ENCODE data around the gene RAB36.

RAB36 gene

DNA sequence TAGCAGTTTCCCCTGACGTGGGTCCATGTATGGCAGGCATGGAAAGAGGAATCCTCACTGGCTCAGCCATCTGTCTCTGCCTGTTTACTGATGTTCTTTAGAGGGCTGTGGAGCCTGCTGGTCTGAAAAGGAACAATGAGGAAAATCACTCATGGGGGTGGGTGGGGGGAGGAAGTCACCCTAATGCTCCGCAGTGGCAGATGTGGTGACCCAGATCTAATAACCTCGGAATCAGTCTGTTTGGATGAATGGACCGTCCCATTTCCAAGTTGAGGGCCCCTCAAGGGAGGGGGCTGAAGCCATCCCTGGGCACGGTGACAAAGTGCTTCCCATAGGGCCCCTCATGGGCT lies 39.5 kb downstream of the RAB36 start:
- no peak for DNase-seq

DNA sequence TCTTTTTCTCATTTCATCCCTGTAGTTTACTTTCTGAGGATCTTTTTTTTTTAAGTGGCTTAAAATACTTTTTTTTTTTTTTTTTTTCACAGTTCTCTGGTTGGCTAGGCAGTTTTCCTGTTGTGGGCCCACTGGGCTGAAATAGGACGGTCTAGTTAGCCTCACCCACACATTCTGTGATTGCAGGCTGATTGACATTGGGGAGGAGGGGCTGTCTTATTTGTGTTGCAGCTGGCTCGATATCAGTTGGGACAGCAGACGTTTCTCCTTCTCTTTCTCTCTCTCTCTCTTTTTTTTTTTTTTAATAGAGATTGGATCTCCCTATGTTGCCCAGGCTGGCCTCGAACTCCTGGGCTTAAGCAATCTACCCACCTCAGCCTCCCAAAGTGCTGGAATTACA lies 41.9 kb downstream of the RAB36 start:
- no peak for DNase-seq

DNA sequence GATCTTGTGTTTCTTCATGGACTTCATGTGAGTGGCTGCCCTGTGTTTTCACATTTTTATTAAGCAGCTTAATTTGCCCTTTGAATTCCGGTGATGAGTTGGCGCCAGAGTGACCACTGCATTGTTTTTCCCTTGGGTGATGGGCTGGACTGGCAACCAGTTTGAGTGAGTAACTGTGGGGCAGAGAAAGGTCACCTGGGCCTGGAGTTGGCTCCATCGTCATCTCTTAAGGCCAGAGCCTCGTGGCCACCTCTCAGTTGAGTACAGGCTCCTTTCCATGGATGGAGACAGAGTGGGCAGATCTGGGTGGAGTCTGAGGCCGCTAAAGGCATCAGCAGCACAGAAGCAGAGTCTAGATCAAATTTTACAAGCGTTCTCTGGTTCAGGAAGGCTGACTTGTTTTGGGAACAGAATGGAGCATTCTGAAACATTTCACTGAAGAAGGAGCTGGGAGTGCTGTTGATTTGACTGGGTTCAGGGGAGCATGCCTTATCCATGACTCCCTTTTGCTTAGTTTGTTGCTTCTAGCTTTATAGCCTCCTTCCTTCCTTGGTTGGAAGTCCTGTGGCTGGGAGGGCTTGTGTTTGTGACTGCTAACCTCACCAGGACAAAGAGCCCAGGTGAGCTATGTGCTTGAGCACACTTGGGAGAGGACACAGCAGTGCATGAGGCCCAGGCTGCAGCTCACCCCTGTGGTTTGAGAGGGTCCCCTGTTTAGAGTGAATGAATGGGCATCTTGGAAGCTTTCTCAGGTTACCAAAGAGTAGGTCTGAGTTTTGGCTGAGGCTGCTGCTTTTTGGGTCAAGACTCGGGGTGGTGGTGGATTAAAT lies 42.8 kb downstream of the RAB36 start:
- no peak for DNase-seq

DNA sequence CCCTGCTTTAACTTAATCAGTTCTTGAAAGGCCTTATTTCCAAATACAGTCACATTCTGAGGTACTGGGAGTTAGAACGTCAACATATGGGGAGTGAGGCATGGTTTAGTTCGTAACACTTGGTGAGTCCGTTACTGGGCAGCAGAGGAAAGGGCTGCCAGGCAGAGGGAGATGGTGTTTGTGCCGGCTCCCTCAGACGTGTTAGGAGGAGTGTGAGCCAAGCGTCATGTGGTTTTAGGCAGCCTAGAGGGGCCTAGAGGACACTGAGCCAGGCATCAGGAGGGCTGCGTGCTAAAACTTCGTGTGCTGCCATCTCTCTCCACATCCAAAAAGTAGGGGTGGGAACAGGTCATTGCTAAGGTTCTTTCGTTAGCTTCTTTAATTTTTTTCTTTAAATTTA lies 45.2 kb downstream of the RAB36 start:
- no peak for DNase-seq

DNA sequence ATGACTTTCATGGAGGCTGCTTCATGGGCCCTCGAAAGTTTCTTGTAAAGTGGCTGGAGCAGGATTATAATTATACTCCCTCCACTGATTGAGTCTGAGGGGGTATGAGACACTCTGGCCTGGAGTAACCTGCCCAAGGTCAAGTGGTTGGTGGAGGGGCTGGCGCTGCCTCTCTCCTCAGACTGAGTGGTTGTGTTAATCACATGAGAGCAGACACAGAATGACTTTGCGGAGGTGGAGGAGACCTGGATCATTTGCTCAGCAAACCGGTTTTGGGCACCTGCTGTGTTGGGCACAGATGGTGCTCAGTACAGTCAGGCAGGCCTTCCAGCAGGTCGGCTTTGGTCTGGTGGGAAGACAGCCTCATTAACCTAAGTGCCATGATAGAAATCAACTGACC lies 46.9 kb downstream of the RAB36 start:
- no peak for DNase-seq

DNA sequence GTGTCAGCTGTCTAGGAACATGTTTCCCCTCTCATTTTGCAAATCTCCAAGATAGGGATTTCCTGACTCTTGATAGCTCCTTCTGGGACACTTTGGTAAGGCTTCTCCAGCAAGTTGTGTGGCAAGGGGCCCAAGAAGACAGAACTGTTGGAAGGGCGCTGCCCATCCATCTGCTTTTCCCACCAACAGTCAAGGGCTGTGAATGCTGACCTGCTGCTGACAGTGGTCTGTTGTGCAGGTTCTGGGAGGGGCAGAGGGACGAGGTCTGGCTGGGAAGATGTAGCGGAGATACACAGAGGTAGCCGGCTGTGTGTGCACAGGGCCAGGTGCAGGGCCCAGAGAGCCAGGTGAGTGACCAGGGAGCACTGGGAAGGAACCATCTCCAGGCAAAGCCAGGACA lies 47.3 kb downstream of the RAB36 start:
- DNase-seq, result no peak

DNA sequence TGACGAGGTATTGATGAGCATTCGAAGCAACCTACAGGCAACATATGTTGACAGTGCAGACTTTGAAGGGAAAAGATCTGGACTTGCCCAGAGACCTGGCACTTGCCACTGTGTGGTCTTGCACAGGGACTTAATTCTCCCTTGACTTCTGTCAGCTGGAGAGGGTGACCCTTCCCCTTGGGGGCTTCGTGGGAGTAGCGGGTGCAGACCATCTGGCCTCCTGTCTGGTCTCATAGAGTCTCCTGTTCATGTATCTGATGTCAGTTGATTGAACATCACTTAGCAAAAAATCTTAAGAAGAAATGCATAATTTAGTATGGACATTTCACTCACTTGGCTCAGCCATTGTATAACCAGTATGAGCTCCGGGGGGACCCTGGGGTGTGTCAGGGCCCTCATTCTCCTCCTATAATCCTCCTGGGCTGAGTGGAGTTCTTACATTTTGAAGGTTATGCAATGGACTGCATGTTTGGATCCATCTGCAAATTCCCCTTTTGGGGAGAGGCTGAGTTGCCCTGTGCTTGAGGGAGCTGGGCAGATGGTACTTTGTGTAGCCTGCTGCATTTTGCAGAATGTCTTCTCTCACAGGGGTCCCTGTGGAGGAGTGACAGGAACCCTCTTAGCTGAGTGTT lies 48.0 kb downstream of the RAB36 start:
- no peak for DNase-seq

DNA sequence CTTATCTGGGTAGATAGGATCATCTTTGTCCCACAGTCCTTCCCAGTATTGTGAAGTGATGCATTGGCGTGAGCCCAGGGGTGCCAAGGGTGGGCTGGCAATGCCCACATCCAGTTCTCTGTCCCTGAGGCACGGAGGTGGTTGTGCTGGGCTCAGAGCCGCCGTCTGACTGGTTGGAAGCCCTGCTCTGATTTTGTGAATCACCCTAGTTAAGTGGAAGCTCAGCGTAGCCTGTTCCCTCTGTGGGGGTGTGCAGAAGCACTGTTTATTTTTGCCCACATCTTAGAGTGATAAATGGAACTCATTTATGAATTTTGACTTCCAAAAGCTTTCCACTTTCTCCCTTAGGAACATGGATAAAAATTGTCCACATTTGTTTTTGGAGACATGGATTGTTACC lies 48.6 kb downstream of the RAB36 start:
- DNase-seq, result no peak

DNA sequence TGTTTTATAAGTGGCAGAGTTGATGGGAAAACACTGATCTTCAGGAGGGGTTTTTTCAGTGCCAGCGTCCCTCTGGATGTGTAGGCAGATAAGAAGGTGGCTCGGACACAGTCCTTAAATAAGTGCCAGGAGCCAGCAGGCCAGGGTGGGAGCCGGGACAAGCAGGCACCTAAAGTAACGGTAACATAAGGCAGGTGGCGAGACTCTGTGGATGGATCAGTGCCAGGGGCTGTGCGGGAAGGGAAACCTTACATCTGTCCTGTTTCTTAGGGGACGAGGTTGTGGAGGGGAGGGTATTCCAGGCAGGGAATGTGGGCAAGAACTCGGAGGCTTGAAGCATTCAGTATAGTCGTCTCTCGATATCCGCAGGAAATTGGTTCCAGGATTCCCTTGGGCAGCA lies 50.9 kb downstream of the RAB36 start:
- DNase-seq, result no peak

DNA sequence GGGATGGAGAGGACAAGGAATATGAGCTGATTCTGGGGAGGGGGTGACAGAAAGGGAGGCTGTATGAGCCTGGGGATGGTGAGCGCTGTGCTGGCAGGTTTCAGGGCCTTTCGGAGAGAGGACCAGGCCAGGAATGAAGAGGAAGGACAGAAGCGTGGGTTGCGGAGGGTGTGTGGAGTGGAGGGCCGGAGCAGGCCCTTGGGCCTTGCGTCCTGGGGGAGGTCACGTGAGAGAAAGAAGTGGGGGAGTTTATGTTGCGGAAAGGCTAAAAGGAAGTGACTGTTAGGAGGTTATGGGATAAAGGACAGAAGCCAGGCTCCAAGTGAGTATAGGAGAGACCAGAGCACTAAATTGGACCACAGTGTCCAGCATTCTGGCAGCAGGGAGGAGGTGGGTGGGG lies 52.6 kb downstream of the RAB36 start:
- DNase-seq, result no peak

DNA sequence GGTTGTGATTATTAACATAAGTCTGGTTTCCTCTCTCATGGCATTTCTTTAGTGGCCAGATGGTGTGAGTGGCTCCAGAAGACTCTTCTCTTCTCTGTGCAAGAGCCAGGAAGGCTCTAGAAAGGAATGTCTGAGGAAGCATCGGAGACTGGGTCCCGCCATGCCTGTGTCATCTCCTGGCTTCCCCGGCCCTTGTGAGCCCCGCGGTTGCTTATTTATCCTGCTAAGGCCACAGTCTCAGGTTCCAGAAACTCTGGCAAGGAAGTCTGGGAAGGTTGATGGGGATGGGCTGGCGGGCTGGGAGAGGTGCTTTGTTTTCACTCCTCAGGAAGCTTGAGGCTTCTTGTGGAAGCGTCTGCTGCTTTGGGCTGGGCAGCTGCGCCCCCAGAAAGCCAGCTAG lies 53.9 kb downstream of the RAB36 start:
- DNase-seq, result no peak

DNA sequence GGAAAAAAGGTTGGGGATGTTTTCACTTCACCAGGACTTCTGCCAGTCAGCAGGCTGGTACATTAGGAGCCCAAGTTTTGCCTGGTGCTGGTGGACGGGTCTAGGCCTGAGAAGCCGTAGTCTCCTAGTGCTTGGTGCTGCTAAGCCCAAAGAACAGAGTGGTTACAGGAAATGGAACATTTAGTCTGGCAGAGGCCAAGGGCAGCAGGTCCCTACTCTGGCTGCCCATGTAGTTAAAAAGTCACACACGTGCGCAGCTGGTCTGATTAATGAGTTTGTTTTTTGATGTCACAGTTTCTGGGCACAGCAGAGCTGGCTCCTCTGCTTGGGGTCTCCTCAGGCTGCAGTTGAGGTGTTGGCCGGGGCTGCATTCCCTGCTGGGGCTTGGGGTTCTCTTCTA lies 55.6 kb downstream of the RAB36 start:
- no peak for DNase-seq

DNA sequence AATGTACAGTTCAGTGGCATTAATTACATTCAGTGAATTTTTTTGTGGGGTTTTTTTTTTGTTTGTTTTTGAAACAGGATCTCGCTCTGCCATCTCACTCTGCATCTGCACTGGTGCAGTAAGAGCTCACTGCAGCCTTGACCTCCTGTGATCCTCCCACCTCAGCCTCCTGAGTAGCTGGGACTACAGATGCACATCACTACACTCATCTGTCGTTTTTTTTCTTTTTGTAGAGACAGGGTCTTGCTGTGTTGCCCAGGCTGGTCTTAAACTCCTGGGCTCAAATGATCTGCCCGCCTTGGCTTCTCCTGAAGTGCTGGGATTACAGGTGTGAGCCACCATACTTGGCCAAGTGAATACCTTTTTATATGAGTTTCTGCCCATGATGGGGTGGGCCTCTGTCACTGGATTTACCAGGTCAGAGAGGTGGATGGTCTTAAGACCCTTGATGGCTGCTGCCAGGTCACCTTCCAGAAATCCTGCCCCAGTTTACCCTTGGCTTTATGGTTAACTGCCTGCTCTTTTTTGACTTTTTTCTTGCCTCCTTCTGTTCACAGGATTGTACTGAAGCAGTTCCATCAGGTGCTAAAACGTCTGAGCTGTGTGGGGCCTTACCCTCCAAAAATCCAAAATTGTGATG lies 57.7 kb downstream of the RAB36 start:
- DNase-seq, result no peak

DNA sequence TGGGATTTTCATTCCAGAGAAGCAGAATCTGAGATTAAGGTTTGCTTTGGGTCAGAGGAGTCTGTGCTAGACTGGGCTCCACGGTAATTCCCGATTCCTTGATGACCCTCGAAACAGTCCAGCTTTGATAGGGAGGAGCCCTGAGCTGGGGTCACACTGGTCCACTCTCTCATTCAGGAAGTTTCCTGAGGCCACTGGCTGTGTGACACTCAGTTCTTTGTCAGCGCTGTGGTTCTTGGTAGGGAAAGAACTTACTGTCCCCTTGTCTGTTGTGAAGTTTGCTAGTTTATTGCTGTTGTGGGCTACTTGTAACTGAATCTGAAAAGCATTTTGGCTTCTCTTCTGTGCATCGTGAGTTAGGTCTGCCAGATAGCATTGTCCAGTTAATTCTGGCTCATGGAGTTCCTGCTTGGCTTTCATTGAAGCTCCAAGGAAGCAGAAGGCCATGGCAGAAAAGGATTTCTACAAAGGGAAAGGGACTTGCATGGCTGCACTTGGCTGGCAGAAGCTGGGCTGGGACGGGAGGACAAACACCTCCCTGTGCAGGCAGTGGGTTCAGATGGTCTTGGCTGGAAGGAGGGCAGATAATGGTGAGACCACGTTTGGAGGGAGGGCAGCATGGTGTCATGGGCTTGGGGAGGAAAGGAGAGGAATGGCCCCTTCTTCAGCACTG lies 58.3 kb downstream of the RAB36 start:
- DNase-seq, result no peak

DNA sequence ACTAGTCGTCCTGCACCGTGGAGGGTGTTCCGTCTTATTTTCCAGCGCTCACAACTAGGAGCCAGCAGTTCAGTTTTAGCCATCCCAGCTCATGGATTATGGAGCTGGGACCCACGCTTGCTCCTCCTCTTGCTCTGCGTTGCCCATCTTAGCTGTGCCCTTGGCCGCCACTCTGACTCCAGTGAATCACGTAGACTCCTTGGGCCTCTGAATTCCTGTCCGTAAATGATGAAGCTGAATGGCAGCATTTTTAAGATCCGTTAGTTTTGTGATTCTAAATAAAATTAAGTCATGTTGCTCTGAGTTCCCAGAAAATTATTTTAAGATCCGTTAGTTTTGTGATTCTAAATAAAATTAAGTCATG lies 58.8 kb downstream of the RAB36 start:
- DNase-seq, result no peak

DNA sequence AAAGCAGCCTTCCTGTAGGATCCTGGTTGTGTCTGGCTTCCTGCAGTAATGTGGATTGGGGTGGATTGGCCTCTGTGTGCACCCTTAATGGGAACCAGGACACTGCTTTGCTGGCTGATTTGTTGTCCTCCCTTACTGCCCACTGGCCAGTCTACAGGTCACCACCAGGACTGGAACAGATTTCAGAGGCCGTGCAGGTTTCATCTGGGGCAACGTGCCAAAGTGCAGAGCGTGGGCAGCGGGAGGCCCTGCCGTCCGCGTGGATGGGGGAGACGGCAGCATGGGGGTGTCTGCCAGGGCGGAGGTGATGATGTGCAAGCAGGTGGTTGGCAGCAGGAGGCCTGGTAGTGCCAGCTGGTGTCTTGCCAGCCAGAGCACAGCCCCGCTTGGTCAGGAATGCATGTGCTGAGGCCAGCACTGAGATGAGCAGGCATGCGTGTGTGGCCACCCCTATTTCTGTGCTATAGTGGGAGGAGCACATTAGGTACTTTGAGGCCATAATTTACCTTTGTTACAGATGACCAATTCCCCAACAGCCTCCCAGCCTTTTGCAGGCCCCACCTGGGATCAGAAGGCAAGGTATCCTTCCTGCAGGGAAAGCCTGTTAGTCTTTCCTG lies 59.4 kb downstream of the RAB36 start:
- no peak for DNase-seq

DNA sequence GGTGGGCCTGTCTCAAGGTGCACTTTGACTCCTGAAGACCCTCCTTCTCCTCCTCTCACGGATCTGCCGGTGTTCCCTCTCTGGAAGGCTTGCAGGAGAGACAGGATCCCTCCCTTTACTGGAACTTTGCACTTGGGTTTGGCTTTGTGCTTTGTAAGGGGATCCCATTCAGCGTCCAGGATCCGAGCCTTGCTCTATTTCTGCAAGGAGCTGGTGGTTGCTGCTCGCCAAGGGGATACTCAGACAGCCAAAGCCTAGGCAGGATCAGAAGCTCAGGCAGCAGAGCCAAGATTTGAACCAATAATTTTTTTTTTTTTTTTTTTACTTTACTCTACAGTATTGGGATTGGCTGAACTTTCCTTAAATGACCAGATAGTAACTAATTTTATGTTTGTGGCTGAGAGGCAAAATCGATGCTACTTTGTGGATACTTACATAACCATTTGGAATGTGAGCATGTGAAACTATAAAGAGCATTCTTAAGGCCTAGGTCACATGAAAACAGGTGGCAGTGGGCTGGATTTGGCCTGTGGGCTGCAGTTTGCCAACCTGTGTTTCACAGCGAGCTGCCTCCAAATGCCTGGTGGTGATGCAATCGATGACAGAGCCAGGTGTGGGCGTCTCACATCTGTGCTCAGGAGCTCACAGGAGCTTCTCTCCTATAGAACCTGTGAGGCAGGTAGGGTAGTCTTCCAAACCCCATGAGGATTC lies 60.2 kb downstream of the RAB36 start:
- DNase-seq, result no peak

DNA sequence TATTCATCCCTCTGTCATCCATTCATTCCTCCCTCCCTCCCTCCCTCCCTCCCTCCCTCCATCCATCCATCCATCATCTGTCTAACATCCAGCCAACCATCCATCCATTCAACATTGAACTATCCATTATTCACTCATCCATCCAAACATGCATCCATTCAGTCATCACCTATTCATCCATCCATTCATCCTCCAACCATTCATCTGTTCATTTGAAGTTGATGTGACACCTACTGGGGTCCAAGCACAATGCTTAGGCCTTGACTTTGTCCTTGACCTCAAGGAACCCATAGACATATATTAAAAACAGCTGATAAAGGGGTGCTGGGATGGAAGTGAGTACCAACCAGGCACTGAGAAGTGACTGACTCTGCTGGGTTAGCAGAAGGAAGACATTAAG lies 61.6 kb downstream of the RAB36 start:
- no peak for DNase-seq

DNA sequence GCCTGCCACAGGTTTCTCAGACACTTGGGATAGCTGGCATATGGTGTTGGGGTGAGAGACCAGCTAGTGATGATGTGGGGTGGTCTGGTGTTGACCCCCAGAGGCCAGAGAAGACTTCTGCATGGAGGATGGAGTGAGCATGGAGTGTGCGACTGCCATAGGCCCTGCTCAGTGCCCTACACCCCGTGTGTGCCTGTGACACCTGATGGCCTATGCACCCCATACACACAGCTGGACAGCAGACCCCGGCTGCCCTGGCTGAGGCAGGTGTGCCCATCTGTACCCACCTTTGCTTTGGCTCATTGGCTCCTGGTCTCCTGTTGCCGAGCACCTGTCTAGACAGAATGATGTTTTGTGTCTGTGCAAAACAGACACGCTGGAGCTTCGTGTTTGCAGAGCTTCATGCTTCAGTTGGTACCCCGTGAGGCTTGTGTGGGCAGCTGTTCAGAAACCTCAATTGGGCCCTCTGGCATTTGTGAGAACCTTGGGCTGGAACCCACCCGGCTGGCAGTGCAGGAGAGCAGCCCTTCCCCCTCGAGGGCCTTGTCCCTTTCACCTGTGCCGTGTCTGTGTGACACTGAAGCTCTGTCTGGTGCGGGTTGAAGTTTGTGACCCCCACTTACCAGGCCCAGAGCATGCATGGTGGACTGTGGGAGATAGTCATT lies 62.6 kb downstream of the RAB36 start:
- DNase-seq, result no peak

DNA sequence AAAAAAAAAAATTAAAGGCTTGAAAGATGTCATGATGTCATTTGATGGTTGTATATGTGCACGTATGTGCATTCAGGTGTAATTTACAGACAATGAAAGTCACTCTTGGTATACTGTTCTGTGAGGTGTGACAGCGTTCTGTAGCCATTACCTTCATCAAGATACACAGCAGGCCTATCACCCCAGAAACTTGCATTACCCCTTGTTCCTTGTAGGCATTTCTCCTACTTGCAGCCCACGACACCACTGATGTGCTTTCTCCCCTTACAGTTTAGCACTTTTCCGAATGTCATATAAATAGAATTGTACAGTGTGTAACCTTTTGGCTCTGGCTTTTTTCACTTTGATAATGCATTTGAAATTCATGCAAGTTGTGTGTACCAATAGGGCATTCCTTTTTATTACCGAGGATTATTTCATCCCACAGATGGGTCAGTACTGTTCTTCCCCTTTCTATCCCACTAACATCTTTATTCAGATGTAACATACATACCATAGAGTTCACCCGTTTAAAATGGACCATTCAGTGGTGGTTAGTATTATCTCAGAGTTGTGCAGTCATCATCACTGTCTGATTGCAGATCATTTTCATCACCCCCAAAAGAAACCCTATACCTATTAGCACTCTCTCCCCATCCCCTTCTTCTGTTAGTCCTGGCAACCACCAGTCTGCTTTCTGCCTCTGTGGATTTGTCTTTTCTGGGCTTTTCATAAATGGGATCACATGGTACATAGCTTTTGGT lies 65.3 kb downstream of the RAB36 start:
- DNase-seq, result no peak

DNA sequence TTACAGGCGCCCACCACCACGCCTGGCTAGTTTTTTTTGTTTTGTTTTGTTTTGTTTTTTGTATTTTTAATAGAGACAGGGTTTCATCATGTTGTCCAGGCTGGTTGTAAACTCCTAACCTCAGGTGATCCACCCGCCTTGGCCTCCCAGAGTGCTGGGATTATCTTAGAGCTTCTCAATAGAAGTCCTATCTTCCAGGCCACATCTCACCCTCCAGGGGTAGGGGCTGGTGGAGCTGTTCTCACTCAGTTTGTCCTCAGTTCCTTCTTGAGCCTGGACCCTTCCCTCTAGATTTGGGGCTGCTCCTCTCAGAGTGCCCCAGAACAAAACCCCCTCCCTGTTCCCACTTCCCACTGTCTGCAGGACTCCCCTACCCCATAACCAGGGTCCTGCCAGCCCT lies 66.3 kb downstream of the RAB36 start:
- no peak for DNase-seq
